H1 (cell line): ENCODE measurements around the gene UGT1A9. TPM values are rescaled to one million over a fixed set of nuclear protein-coding genes. Genes with fewer than 3 reads are reported as not detected.

ENCODE experiments used
- CTCF ChIA-PET: fragments of 300-600 bp; sonication (Branson Sonifier 250); formaldehyde crosslinking; loops from one replicate; lab custom pipeline; 2021; ENCODE audit not compliant: partially characterized antibody; lab: Charles Lee
- POLR2A ChIA-PET: fragments of 300-600 bp; sonication (Branson Sonifier 250); formaldehyde crosslinking; loops from one replicate; lab custom pipeline; 2021; ENCODE audit warnings: inconsistent platforms; ENCODE audit not compliant: partially characterized antibody; lab: Charles Lee
- DNase-seq, 2 experiments: peaks; one replicate each; pipeline versions ENCODE4 v3.0.0 to v3.0.0-alpha.2; 2010 to 2022; ENCODE audit warnings: low spot score in 2 of 2, low read depth in 1 of 2, mixed read lengths in 1 of 2
- FAIRE-seq: peaks from 2 replicates; lab custom pipeline; 2011; peaks lifted over from hg19 to GRCh38; lab: Jason Lieb, UNC
- H2AFZ ChIP-seq: 2 replicates; pipeline ENCODE4 v1.8.1; 2012; ENCODE audit warnings: low read length, inconsistent platforms
- H2AK5ac ChIP-seq: 2 replicates; pipeline ENCODE4 v1.6.1; 2013; ENCODE audit warnings: low read depth, low read length
- H2BK120ac ChIP-seq: replicated peaks from 2 replicates; pipeline ENCODE3; 2013; ENCODE audit warnings: low read depth, low read length, inconsistent platforms
- H2BK12ac ChIP-seq: 2 replicates; pipeline ENCODE4 v1.6.1; 2013; ENCODE audit warnings: low read depth, low read length
- H2BK15ac ChIP-seq: 2 replicates; pipeline ENCODE4 v1.6.1; 2013; ENCODE audit warnings: low read length
- H2BK20ac ChIP-seq: 2 replicates; pipeline ENCODE4 v1.6.1; 2013; ENCODE audit warnings: low read length
- H2BK5ac ChIP-seq: 2 replicates; pipeline ENCODE4 v1.6.1; 2013; ENCODE audit warnings: low read depth, low read length
- H3K14ac ChIP-seq: 2 replicates; pipeline ENCODE4 v1.6.1; 2013; ENCODE audit warnings: inconsistent platforms; ENCODE audit not compliant: insufficient read length
- H3K18ac ChIP-seq: 2 replicates; pipeline ENCODE4 v1.6.1; 2013; ENCODE audit warnings: low read length; ENCODE audit errors: extremely low read depth
- H3K23ac ChIP-seq: 2 replicates; pipeline ENCODE4 v1.6.1; 2013; ENCODE audit warnings: inconsistent platforms; ENCODE audit not compliant: insufficient read length
- H3K23me2 ChIP-seq: 2 replicates; pipeline ENCODE4 v1.6.1; 2013; ENCODE audit warnings: low read depth, low read length
- H3K27ac ChIP-seq: 2 replicates; pipeline ENCODE4 v1.6.1; 2011; ENCODE audit warnings: low read depth, low read length, inconsistent platforms
- H3K27me3 ChIP-seq, 4 experiments: replicated peaks in 1 of 4; 1 replicate in 1 of 4; 2 replicates in 3 of 4; pipeline versions ENCODE4 v1.6.1 to v1.8.1; 2011 to 2013; ENCODE audit warnings: low read length in 3 of 4, mild to moderate bottlenecking in 3 of 4, inconsistent platforms in 2 of 4, mixed read lengths in 2 of 4, moderate library complexity in 1 of 4; ENCODE audit not compliant: control insufficient read depth in 3 of 4, insufficient read depth in 3 of 4; ENCODE audit errors: extremely low read depth in 1 of 4
- H3K36me3 ChIP-seq, 4 experiments: 2 replicates each; pipeline versions ENCODE4 v1.6.1 to v1.8.1; 2011 to 2013; ENCODE audit warnings: mild to moderate bottlenecking in 4 of 4, low read length in 3 of 4, moderate library complexity in 2 of 4, control low read depth in 1 of 4, inconsistent platforms in 1 of 4; ENCODE audit not compliant: insufficient read depth in 4 of 4, control insufficient read depth in 2 of 4
- H3K4ac ChIP-seq: replicated peaks from 2 replicates; pipeline ENCODE3; 2013; ENCODE audit warnings: low read length, low read depth, mixed read lengths, inconsistent platforms; ENCODE audit not compliant: insufficient read length
- H3K4me1 ChIP-seq, 4 experiments: replicated peaks in 1 of 4; 1 replicate in 1 of 4; 2 replicates in 3 of 4; pipeline versions ENCODE4 v1.6.1 to v1.8.1; 2011 to 2013; ENCODE audit warnings: low read length in 3 of 4, inconsistent platforms in 2 of 4, mixed read lengths in 1 of 4; ENCODE audit not compliant: insufficient read depth in 4 of 4, control insufficient read depth in 3 of 4
- H3K4me2 ChIP-seq, 2 experiments: 2 replicates each; pipeline versions ENCODE4 v1.6.1 to v1.8.1; 2011 to 2013; ENCODE audit warnings: low read depth in 2 of 2, low read length in 2 of 2, control low read depth in 1 of 2, inconsistent platforms in 1 of 2, mild to moderate bottlenecking in 1 of 2; ENCODE audit not compliant: insufficient read depth in 1 of 2
- H3K4me3 ChIP-seq, 4 experiments: fragments of 200-600, 300-600 bp in 1 of 4; sonication (generic), shearing (Covaris generic), sonication (Bioruptor Twin) in 1 of 4; 2 replicates each; pipeline versions ENCODE4 v1.5.1 to v1.8.1; 2011 to 2016; ENCODE audit warnings: low read length in 4 of 4, low read depth in 3 of 4, control low read depth in 2 of 4, inconsistent platforms in 2 of 4, mild to moderate bottlenecking in 2 of 4, mixed read lengths in 1 of 4, moderate library complexity in 1 of 4; ENCODE audit not compliant: insufficient read depth in 2 of 4; ENCODE audit errors: extremely low read depth in 1 of 4
- H3K56ac ChIP-seq: replicated peaks from 2 replicates; pipeline ENCODE3; 2013; ENCODE audit warnings: low read depth, mild to moderate bottlenecking, mixed read lengths, low read length, inconsistent platforms; ENCODE audit not compliant: insufficient read length
- H3K79me1 ChIP-seq: 2 replicates; pipeline ENCODE4 v1.6.1; 2013; ENCODE audit warnings: low read depth, low read length, control low read depth
- H3K79me2 ChIP-seq, 2 experiments: 2 replicates each; pipeline versions ENCODE4 v1.6.1 to v1.8.1; 2012 to 2013; ENCODE audit warnings: low read length in 2 of 2, mild to moderate bottlenecking in 2 of 2, inconsistent platforms in 1 of 2; ENCODE audit not compliant: insufficient read depth in 2 of 2, control insufficient read depth in 1 of 2
- H3K9ac ChIP-seq, 4 experiments: replicated peaks in 1 of 4; 1 replicate in 1 of 4; 2 replicates in 3 of 4; pipeline versions ENCODE4 v1.6.1 to v1.8.1; 2011 to 2013; ENCODE audit warnings: low read depth in 3 of 4, low read length in 3 of 4, control low read depth in 2 of 4, mild to moderate bottlenecking in 2 of 4, moderate library complexity in 2 of 4, inconsistent platforms in 1 of 4; ENCODE audit errors: extremely low read depth in 1 of 4
- H3K9me3 ChIP-seq, 2 experiments: 2 replicates each; pipeline versions ENCODE4 v1.6.1 to v1.8.1; 2012 to 2013; ENCODE audit warnings: mild to moderate bottlenecking in 2 of 2, moderate library complexity in 2 of 2, control low read depth in 1 of 2, inconsistent platforms in 1 of 2, low read depth in 1 of 2, low read length in 1 of 2, mixed read lengths in 1 of 2; ENCODE audit not compliant: insufficient read depth in 2 of 2
- H4K20me1 ChIP-seq, 2 experiments: replicated peaks in 1 of 2; 2 replicates each; pipeline versions ENCODE3 to v1.8.1; 2011 to 2013; ENCODE audit warnings: inconsistent platforms in 2 of 2, low read length in 2 of 2, mild to moderate bottlenecking in 1 of 2; ENCODE audit not compliant: insufficient read depth in 2 of 2, control insufficient read depth in 1 of 2
- H4K5ac ChIP-seq: 2 replicates; pipeline ENCODE4 v1.6.1; 2013; ENCODE audit warnings: low read length, low read depth, mixed read lengths, inconsistent platforms; ENCODE audit not compliant: insufficient read length
- H4K8ac ChIP-seq: 2 replicates; pipeline ENCODE4 v1.8.0; 2013; ENCODE audit warnings: mild to moderate bottlenecking, moderate library complexity, low read length, inconsistent platforms; ENCODE audit not compliant: insufficient read depth; ENCODE audit errors: extremely low read depth
- H4K91ac ChIP-seq: replicated peaks from 2 replicates; pipeline ENCODE3; 2013; ENCODE audit warnings: low read length, mixed read lengths, inconsistent platforms; ENCODE audit not compliant: insufficient read length
- EP300 ChIP-seq, 2 experiments: IDR thresholded peaks; 1 replicate in 1 of 2; 2 replicates in 1 of 2; pipeline ENCODE4 v1.6.1; 2011 to 2012; ENCODE audit warnings: low read depth in 2 of 2, low read length in 2 of 2, mild to moderate bottlenecking in 2 of 2, borderline replicate concordance in 1 of 2, inconsistent platforms in 1 of 2, moderate library complexity in 1 of 2
- GTF2F1 ChIP-seq: IDR thresholded peaks from 2 replicates; pipeline ENCODE4 v1.6.1; 2012; ENCODE audit warnings: low read depth, low read length, improper control_type of control experiment, borderline replicate concordance
- HDAC6 ChIP-seq: IDR thresholded peaks from one replicate; pipeline ENCODE4 v1.7.1; 2012; ENCODE audit warnings: low read depth, mild to moderate bottlenecking, inconsistent platforms, low read length, moderate library complexity
- KDM1A ChIP-seq: fragments of 200-600, 300-600 bp; sonication (generic); IDR thresholded peaks from 2 replicates; pipeline ENCODE4 v1.7.1; 2016; ENCODE audit warnings: mild to moderate bottlenecking, low read length, borderline replicate concordance
- KDM5A ChIP-seq: fragments of 200-600 bp; IDR thresholded peaks from 2 replicates; pipeline ENCODE4 v1.7.1; 2012; ENCODE audit warnings: mild to moderate bottlenecking, low read length, inconsistent platforms, mixed read lengths
- RAD21 ChIP-seq, 2 experiments: IDR thresholded peaks in 1 of 2; conservative IDR thresholded peaks in 1 of 2; 2 replicates each; pipeline ENCODE4 v1.6.1; 2011; ENCODE audit warnings: low read depth in 2 of 2, low read length in 2 of 2, improper control_type of control experiment in 1 of 2, inconsistent platforms in 1 of 2, mild to moderate bottlenecking in 1 of 2, moderate library complexity in 1 of 2
- SP4 ChIP-seq: IDR thresholded peaks from 2 replicates; pipeline ENCODE4 v1.6.1; 2012; ENCODE audit warnings: low read length, inconsistent platforms
- TAF7 ChIP-seq: optimal IDR thresholded peaks from 2 replicates; pipeline ENCODE3; 2011; ENCODE audit warnings: low read depth, mild to moderate bottlenecking, inconsistent platforms, low read length, moderate library complexity, borderline replicate concordance
- TBP ChIP-seq: IDR thresholded peaks from 2 replicates; pipeline ENCODE4 v1.6.1; 2011; ENCODE audit warnings: low read depth, low read length, improper control_type of control experiment
- TEAD4 ChIP-seq: IDR thresholded peaks from 2 replicates; pipeline ENCODE4 v1.6.1; 2012; ENCODE audit warnings: low read depth, low read length, inconsistent platforms, mixed read lengths
- USF2 ChIP-seq: IDR thresholded peaks from 2 replicates; pipeline ENCODE4 v1.6.1; 2011; ENCODE audit warnings: low read length, improper control_type of control experiment
- WGBS, 2 experiments: shearing (Covaris generic) in 1 of 2; methylation state at CpG; one replicate each; pipeline versions ENCODE4 v1.1.6 to v1.1.7; 2013 to 2015; ENCODE audit warnings: low lambda C conversion rate in 2 of 2, mixed read lengths in 2 of 2, inconsistent platforms in 1 of 2, low coverage in 1 of 2, missing lambda C conversion rate in 1 of 2; ENCODE audit not compliant: insufficient replicate concordance in 2 of 2, insufficient coverage in 1 of 2, insufficient read length in 1 of 2; ENCODE audit errors: extremely low coverage in 1 of 2, missing lambda C conversion rate in 1 of 2; 5-methylcytosine and 5-hydroxymethylcytosine counted together
- polyA plus RNA-seq, 7 experiments: library from polyadenylated mRNA; depleted of rRNA in 3 of 7; stranded (reverse) in 5 of 7; unstranded in 2 of 7; fragments of >200 nt in 5 of 7; fragments of 200-250 nt in 2 of 7; gene quantifications; 1 replicate in 5 of 7; 2 replicates in 1 of 7; 4 replicates in 1 of 7; pipeline versions ENCODE4 v1.2.1 to v1.2.3, GENCODE V29; 2011 to 2013; ENCODE audit warnings: missing spikeins in 2 of 7, mixed read lengths in 2 of 7
- total RNA-seq: library from RNA; stranded (reverse); fragmentation: NEBNext Ultra II Directional; extraction: Animal tissue kit (Norgen Biotek cat#: 25700); gene quantifications from 2 replicates; pipeline ENCODE4 v1.2.1, GENCODE V29; 2021

Gene UGT1A9
- total and polyA plus RNA-seq, 2 of the 8 experiments (the other 6 are each of a cell fraction or from before 2014, with no cell fraction given): not detected

- no peak overlapping the region for H2BK5ac ChIP-seq
- CTCF ChIA-PET: no interaction called here
- H3K79me2 ChIP-seq: no peaks in the 10 kb centered on the region
- no peak overlapping the region for H2BK15ac ChIP-seq
- no peak overlapping the region for H3K4ac ChIP-seq
- TF ChIP-seq KDM5A (no peak), SP4 (no peak), KDM1A (no peak), HDAC6 (no peak), GTF2F1 (no peak), TEAD4 (no peak), TBP (no peak), RAD21 (IDR thresholded peaks at IDR 0.05 in 1 of 2, conservative IDR thresholded peaks at IDR 0.05 in 1 of 2; ENCODE audit: low read depth in 2 of 2, low read length in 2 of 2) (no peak), USF2 (no peak), TAF7 (no peak), EP300 (IDR thresholded peaks at IDR 0.05; ENCODE audit: borderline replicate concordance in 1 of 2, low read depth in 2 of 2, low read length in 2 of 2) (no peak)
- H3K9me3 ChIP-seq: peaks cover 17 to 18% of the 10 kb centered on the region in 2 experiments; a peak in 3 of 4 replicates
- H3K36me3 ChIP-seq: no peaks in the 10 kb centered on the region
- no peak overlapping the region for H2BK20ac ChIP-seq
- no peak overlapping the region for H2AFZ ChIP-seq
- H4K5ac ChIP-seq: no peak overlapping the region
- H4K20me1 ChIP-seq: no peaks in the 10 kb centered on the region
- H3K56ac ChIP-seq: no peak overlapping the region
- H2BK120ac ChIP-seq: no peak overlapping the region
- no peak overlapping the region for H3K14ac ChIP-seq
- DNase-seq (no peak), FAIRE-seq (no peak)
- H2AK5ac ChIP-seq: no peak overlapping the region
- no peaks in the 10 kb centered on the region for H3K79me1 ChIP-seq
- H3K4me2 ChIP-seq: no peak overlapping the region
- no peak overlapping the region for H3K4me3 ChIP-seq
- H3K4me1 ChIP-seq: no peaks in the 10 kb centered on the region
- no peak overlapping the region for H4K8ac ChIP-seq
- H4K91ac ChIP-seq: no peak overlapping the region
- H3K9ac ChIP-seq: no peak overlapping the region
- no peaks in the 10 kb centered on the region for H3K23me2 ChIP-seq
- no peak overlapping the region for H3K23ac ChIP-seq
- H2BK12ac ChIP-seq: no peak overlapping the region
- no peak overlapping the region for H3K27ac ChIP-seq
- POLR2A ChIA-PET: no interaction called here
- H3K18ac ChIP-seq: no peak overlapping the region
- 97% methylated on average over 38 of the region's 44 CpGs; no CpG with 5 or more reads in 1 of the 2 experiments for WGBS, 2 experiments
- no peaks in the 10 kb centered on the region for H3K27me3 ChIP-seq
These were observed 83.3 kb downstream of the UGT1A9 start for GRCh38 chr2:233754872-233755611.
